ENCODE measurements around the gene BET1L.
"Not testable (repeated sequence)": the region's sequence is repeated elsewhere in the genome, so short reads cannot be mapped to it uniquely, and the experiment has no call there.

The BET1L gene

DNA sequence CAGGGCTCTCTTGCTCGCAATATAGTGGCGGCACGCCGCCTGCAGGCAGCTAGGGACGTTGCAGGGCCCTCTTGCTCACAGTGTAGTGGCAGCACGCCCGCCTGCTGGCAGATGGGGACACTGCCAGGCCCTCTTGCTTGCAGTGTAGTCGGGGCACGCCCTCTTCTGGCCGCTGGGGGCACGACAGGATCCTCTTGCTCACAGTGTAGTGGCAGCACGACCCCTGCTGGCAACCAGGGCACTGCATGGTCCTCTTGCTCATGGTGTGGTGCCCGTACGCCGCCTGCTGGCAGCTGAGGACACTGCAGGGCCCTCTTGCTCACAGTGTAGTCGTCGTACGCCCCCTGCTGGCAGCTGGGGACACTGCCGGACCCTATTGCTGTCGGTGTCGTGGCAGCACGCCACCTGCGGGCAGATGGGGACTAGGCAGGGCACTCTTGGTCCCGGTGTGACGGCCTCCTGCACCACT, 17.3 kb downstream of the BET1L start:
- not testable (repeated sequence) for DNase-seq; H3K4me3 ChIP-seq (ENCODE audit: low read depth, low read length); H3K27ac ChIP-seq; H3K9me3 ChIP-seq (ENCODE audit: severe bottlenecking); H3K27me3 ChIP-seq (ENCODE audit: insufficient read depth, low read depth, severe bottlenecking); H3K36me3 ChIP-seq

DNA sequence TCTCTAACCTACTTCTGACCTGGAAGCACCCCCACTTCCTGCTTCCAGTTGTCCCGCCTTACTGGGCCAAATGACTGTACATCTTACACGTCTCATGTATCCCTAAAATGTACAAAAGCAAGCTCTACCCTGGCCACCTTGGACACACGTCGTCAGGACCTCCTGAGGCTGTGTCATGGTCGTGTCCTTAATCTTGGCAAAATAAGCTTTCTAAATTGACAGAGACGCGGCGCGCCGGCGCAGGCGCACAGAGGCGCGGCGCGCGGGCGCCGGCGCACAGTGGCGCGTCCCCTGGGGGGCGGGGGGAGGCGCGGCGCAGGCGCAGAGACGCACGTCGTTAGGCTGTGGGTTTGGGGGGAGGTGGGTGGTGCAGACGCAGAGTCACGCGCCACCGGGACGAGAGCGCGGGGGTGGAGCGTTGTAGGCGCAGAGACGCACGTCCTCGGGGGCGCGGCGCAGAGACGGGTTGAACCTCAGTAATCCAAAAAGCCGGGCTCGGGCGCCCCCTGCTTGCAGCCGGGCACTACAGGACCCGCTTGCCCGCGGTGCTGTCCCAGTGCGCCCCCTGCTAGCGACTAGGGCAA, 17.9 kb downstream of the BET1L start:
- not testable (repeated sequence) for H3K4me3 ChIP-seq (ENCODE audit: low read depth, low read length); H3K9me3 ChIP-seq (ENCODE audit: severe bottlenecking); DNase-seq; H3K27me3 ChIP-seq (ENCODE audit: insufficient read depth, low read depth, severe bottlenecking); H3K36me3 ChIP-seq; H3K27ac ChIP-seq

DNA sequence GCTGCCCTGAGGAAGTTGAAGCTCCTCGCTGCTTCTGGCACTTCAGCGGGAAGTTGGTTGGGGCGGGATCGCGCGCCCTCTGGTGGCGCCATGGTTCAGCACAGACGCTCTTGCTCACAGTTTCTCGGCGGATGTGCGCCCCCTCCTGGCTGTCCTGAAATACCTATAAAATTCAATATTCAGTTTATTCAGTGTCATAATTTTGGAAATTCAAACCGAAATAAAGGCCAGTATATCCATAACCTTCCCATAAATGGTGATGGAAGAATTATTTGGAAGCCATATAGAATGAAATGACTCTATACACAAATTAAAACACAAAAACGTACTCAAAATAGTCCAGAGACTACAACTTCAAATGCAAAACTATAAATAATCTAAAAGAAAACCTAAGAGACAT, 27.0 kb downstream of the BET1L start:
- not testable (repeated sequence) for H3K4me3 ChIP-seq (ENCODE audit: low read depth, low read length); DNase-seq; H3K9me3 ChIP-seq (ENCODE audit: severe bottlenecking); H3K36me3 ChIP-seq; H3K27me3 ChIP-seq (ENCODE audit: insufficient read depth, low read depth, severe bottlenecking); H3K27ac ChIP-seq
